GM18517 (cell line): ENCODE data around the gene CYB5D1.
"Not testable (repeated sequence)": the region's sequence is repeated elsewhere in the genome, so short reads cannot be mapped to it uniquely, and the experiment has no call there.

Source experiments
- ATAC-seq: cut with Tn5 transposase; IDR thresholded peaks from one replicate; pipeline ENCODE4 v1.9.1; 2021; ENCODE audit warnings: mild to moderate bottlenecking, moderate library complexity; ENCODE audit not compliant: unreplicated experiment

Gene CYB5D1

GRCh38 chr17:7857713-7858521 lies at the start of gene CYB5D1:
CYB5D1 (plus strand) TSS chr17:7858003; CDS start chr17:7858135, 132 bp downstream.
- peak; percentile 41 for ATAC-seq

GRCh38 chr17:7809086-7809790 lies 48.6 kb upstream of the CYB5D1 start:
- ATAC-seq, result no peak

- ATAC-seq, result not testable (repeated sequence)
Observed at GRCh38 chr17:7809791-7810343, 47.9 kb upstream of the CYB5D1 start.

GRCh38 chr17:7811251-7811650 lies 46.6 kb upstream of the CYB5D1 start:
- no peak for ATAC-seq

GRCh38 chr17:7814969-7815368 lies 42.8 kb upstream of the CYB5D1 start:
- ATAC-seq, result no peak

GRCh38 chr17:7816926-7817642 lies 40.7 kb upstream of the CYB5D1 start:
- no peak for ATAC-seq

GRCh38 chr17:7817643-7817964 lies 40.2 kb upstream of the CYB5D1 start:
- no peak for ATAC-seq

GRCh38 chr17:7818026-7818425 lies 39.8 kb upstream of the CYB5D1 start:
- ATAC-seq, result no peak

- no peak for ATAC-seq
Observed at GRCh38 chr17:7818746-7819645, 38.8 kb upstream of the CYB5D1 start.

GRCh38 chr17:7820231-7820630 lies 37.6 kb upstream of the CYB5D1 start:
- ATAC-seq, result no peak

GRCh38 chr17:7822126-7822525 lies 35.7 kb upstream of the CYB5D1 start:
- ATAC-seq, result no peak

GRCh38 chr17:7823581-7824001 lies 34.2 kb upstream of the CYB5D1 start:
- ATAC-seq, result no peak

- ATAC-seq, result no peak
Observed at GRCh38 chr17:7824021-7824924, 33.5 kb upstream of the CYB5D1 start.

GRCh38 chr17:7825206-7825990 lies 32.4 kb upstream of the CYB5D1 start:
- ATAC-seq, result no peak

- no peak for ATAC-seq
Observed at GRCh38 chr17:7830616-7831015, 27.2 kb upstream of the CYB5D1 start.

- no peak for ATAC-seq
Observed at GRCh38 chr17:7831233-7831632, 26.6 kb upstream of the CYB5D1 start.

- no peak for ATAC-seq
Observed at GRCh38 chr17:7832431-7832830, 25.4 kb upstream of the CYB5D1 start.

GRCh38 chr17:7833011-7833794 lies 24.6 kb upstream of the CYB5D1 start:
- no peak for ATAC-seq
